Caco-2 (cell line): ENCODE measurements around the gene CDH11. TPM values are rescaled to one million over a fixed set of nuclear protein-coding genes. Genes with fewer than 3 reads are reported as not detected.

Experiments used
- BruUV-seq: library from RNA; stranded (reverse); fragments of 400-500 nt; replicated peaks from 2 replicates; lab custom pipeline; 2021; lab: Mats Ljungman, UMichigan
- CTCF ChIA-PET: fragments of 300-600 bp; sonication (Branson Sonifier 250); formaldehyde crosslinking; loops from one replicate; lab custom pipeline; 2022; ENCODE audit warnings: antibody characterized with exemption; lab: Charles Lee
- POLR2A ChIA-PET: fragments of 300-600 bp; sonication (Branson Sonifier 250); formaldehyde crosslinking; loops from one replicate; lab custom pipeline; 2022; ENCODE audit warnings: antibody characterized with exemption; lab: Charles Lee
- DNase-seq, 2 experiments: peaks; one replicate each; pipeline versions ENCODE4 v3.0.0 to v3.0.0-alpha.2; 2020 to 2022
- H3K27me3 ChIP-seq: replicated peaks from 2 replicates; pipeline ENCODE4 v1.6.0; 2011; ENCODE audit warnings: low read length; ENCODE audit not compliant: control insufficient read depth, insufficient read depth
- H3K36me3 ChIP-seq: 2 replicates; pipeline ENCODE4 v1.5.1; 2011; ENCODE audit warnings: low read length; ENCODE audit not compliant: control insufficient read depth, insufficient read depth
- H3K4me1 ChIP-seq: fragments of 250-450 bp; sonication (Bioruptor Pico); 2 replicates; pipeline ENCODE4 v1.5.1; 2020; ENCODE audit warnings: mild to moderate bottlenecking
- H3K4me3 ChIP-seq: 2 replicates; pipeline ENCODE4 v1.5.1; 2011; ENCODE audit warnings: low read depth, mild to moderate bottlenecking, control low read depth, low read length
- H3K9me3 ChIP-seq: fragments of 250-450 bp; sonication (Bioruptor Pico); 2 replicates; pipeline ENCODE4 v1.5.1; 2020; ENCODE audit warnings: mild to moderate bottlenecking, moderate library complexity
- H3K27ac Mint-ChIP-seq: one replicate; pipeline ENCODE4 v1.8.0; 2022; ENCODE audit warnings: mixed read lengths; ENCODE audit not compliant: unreplicated experiment
- H3K27me3 Mint-ChIP-seq: one replicate; pipeline ENCODE4 v1.8.0; 2022; ENCODE audit warnings: mixed read lengths; ENCODE audit not compliant: insufficient read depth, unreplicated experiment
- H3K36me3 Mint-ChIP-seq: one replicate; pipeline ENCODE4 v1.8.0; 2022; ENCODE audit warnings: mild to moderate bottlenecking, mixed read lengths; ENCODE audit not compliant: insufficient read depth, unreplicated experiment
- H3K4me1 Mint-ChIP-seq: one replicate; pipeline ENCODE4 v1.8.0; 2022; ENCODE audit warnings: low read depth, mixed read lengths; ENCODE audit not compliant: unreplicated experiment
- H3K4me3 Mint-ChIP-seq: one replicate; pipeline ENCODE4 v1.8.0; 2022; ENCODE audit warnings: mild to moderate bottlenecking, moderate library complexity, mixed read lengths; ENCODE audit not compliant: unreplicated experiment
- H3K9me3 Mint-ChIP-seq: one replicate; pipeline ENCODE4 v1.8.0; 2022; ENCODE audit warnings: mixed read lengths; ENCODE audit not compliant: unreplicated experiment
- intact Hi-C: fragments of 100-400 bp; cut with micrococcal nuclease; formaldehyde crosslinking; loops from one replicate; pipeline ENCODE4 v1.10.0; 2022; ENCODE audit not compliant: unreplicated experiment
- total RNA-seq: library from RNA; stranded (reverse); gene quantifications from 2 replicates; pipeline ENCODE4 v1.2.3, GENCODE V29; 2022
- TF ChIP-seq, protein P1 (sequence below), 2 experiments: fragments of 200-600 bp in 1 of 2; IDR thresholded peaks; 1 replicate in 1 of 2; 2 replicates in 1 of 2; pipeline versions ENCODE4 v1.5.1 to v1.8.0; 2011 to 2022; ENCODE audit warnings: antibody characterized with exemption in 1 of 2, control low read depth in 1 of 2, inconsistent platforms in 1 of 2, low read depth in 1 of 2, low read length in 1 of 2, mild to moderate bottlenecking in 1 of 2, moderate library complexity in 1 of 2; ENCODE audit not compliant: insufficient read depth in 1 of 2, severe bottlenecking in 1 of 2, unreplicated experiment in 1 of 2

The CDH11 gene
- total RNA-seq, 1 experiment from 2014 or later, result not detected

DNA sequence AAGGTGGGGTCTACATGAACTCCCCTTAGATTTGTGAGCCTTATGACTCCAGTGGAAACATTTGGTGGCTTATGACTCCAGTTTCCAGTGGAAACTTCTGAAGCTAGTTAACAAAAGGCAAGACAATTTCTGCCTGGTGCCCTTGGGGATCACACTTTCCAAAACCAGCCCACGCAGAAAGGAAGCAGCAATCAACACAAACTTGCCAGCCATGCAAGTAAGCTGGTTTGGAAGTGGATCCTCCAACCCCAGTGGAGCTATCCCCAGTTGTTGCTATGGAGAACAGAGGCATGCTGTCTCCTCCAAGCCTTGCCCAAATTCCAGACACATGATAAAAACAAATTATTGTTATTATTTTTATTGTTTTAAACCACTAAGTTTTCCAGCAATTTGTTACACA lies 130.9 kb downstream of the CDH11 start:
- Mint-ChIP-seq H3K27ac (no peak overlapping the region), H3K4me1 (no peaks in the 10 kb centered on the region), H3K27me3 (peaks cover 13% of the 10 kb centered on the region), H3K36me3 (no peaks in the 10 kb centered on the region), H3K4me3 (no peak overlapping the region), H3K9me3 (no peaks in the 10 kb centered on the region)
- Histone ChIP-seq H3K4me3 (no peak overlapping the region), H3K4me1 (no peaks in the 10 kb centered on the region), H3K9me3 (no peaks in the 10 kb centered on the region), H3K36me3 (no peaks in the 10 kb centered on the region), H3K27me3 (no peaks in the 10 kb centered on the region)
- no TSS peak for BruUV-seq
- ChIA-PET POLR2A (no interaction called here), CTCF (no interaction called here)
- DNase-seq, result no peak
- TF ChIP-seq, protein P1, sequence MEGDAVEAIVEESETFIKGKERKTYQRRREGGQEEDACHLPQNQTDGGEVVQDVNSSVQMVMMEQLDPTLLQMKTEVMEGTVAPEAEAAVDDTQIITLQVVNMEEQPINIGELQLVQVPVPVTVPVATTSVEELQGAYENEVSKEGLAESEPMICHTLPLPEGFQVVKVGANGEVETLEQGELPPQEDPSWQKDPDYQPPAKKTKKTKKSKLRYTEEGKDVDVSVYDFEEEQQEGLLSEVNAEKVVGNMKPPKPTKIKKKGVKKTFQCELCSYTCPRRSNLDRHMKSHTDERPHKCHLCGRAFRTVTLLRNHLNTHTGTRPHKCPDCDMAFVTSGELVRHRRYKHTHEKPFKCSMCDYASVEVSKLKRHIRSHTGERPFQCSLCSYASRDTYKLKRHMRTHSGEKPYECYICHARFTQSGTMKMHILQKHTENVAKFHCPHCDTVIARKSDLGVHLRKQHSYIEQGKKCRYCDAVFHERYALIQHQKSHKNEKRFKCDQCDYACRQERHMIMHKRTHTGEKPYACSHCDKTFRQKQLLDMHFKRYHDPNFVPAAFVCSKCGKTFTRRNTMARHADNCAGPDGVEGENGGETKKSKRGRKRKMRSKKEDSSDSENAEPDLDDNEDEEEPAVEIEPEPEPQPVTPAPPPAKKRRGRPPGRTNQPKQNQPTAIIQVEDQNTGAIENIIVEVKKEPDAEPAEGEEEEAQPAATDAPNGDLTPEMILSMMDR (IDR thresholded peaks at IDR 0.05; ENCODE audit: insufficient read depth in 1 of 2, low read depth in 1 of 2, low read length in 1 of 2, severe bottlenecking in 1 of 2, unreplicated experiment in 1 of 2), result no peak
- intact Hi-C loops, result no loop called here

DNA sequence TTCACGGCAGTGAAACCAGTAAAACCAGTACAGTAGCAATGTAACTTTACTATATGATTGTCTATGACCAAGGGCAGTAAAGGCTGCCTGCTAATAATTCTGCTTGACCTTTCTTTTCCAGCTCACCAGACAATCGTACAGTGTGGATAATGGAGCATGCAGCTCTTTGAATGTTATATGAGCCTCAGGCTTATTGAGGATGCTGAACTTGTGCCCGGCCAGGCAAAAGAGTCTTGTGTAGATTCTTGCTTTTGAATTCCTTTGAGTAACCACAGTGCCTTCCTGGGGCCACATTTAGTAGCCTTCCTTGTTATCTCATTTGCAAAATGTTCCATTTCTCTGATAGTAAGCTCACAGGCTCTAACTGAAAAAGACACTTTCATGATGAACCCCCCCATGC lies 131.8 kb downstream of the CDH11 start:
- no peaks in the 10 kb centered on the region for H3K27me3 ChIP-seq
- Mint-ChIP-seq H3K27ac (no peak overlapping the region), H3K4me1 (no peaks in the 10 kb centered on the region), H3K27me3 (peaks cover 15% of the 10 kb centered on the region), H3K9me3 (no peaks in the 10 kb centered on the region), H3K4me3 (no peak overlapping the region), H3K36me3 (no peaks in the 10 kb centered on the region)
- CTCF ChIA-PET, result no interaction called here
- H3K9me3 ChIP-seq, result no peaks in the 10 kb centered on the region
- H3K4me1 ChIP-seq, result no peaks in the 10 kb centered on the region
- POLR2A ChIA-PET, result no interaction called here
- DNase-seq, result no peak
- no peak overlapping the region for H3K4me3 ChIP-seq
- H3K36me3 ChIP-seq, result no peaks in the 10 kb centered on the region
- BruUV-seq, result no TSS peak
- TF ChIP-seq, protein P1 (IDR thresholded peaks at IDR 0.05; ENCODE audit: insufficient read depth in 1 of 2, low read depth in 1 of 2, low read length in 1 of 2, severe bottlenecking in 1 of 2, unreplicated experiment in 1 of 2), result no peak
- intact Hi-C loops, result no loop called here

GRCh38 chr16:64989050-64989449 lies 132.8 kb downstream of the CDH11 start:
- no peak overlapping the region for H3K4me3 Mint-ChIP-seq
- H3K36me3 Mint-ChIP-seq, result no peaks in the 10 kb centered on the region
- H3K4me3 ChIP-seq, result no peak overlapping the region
- no peaks in the 10 kb centered on the region for H3K9me3 Mint-ChIP-seq
- DNase-seq, result no peak
- H3K36me3 ChIP-seq, result no peaks in the 10 kb centered on the region
- intact Hi-C loops, result no loop called here
- no peaks in the 10 kb centered on the region for H3K27me3 ChIP-seq
- no TSS peak for BruUV-seq
- H3K4me1 ChIP-seq, result no peaks in the 10 kb centered on the region
- no peaks in the 10 kb centered on the region for H3K9me3 ChIP-seq
- TF ChIP-seq, protein P1 (IDR thresholded peaks at IDR 0.05; ENCODE audit: insufficient read depth in 1 of 2, low read depth in 1 of 2, low read length in 1 of 2, severe bottlenecking in 1 of 2, unreplicated experiment in 1 of 2), result no peak
- POLR2A ChIA-PET, result no interaction called here
- CTCF ChIA-PET, result no interaction called here
- peaks cover 13% of the 10 kb centered on the region for H3K27me3 Mint-ChIP-seq
- no peaks in the 10 kb centered on the region for H3K4me1 Mint-ChIP-seq
- no peak overlapping the region for H3K27ac Mint-ChIP-seq
